ENCODE results near the gene NGEF. TPM values are rescaled to one million over a fixed set of nuclear protein-coding genes. Genes with fewer than 3 reads are reported as not detected.

NGEF gene
- total and polyA plus RNA-seq, 5 donors from 2014 or later = 0.21 TPM; not detected in 4

DNA sequence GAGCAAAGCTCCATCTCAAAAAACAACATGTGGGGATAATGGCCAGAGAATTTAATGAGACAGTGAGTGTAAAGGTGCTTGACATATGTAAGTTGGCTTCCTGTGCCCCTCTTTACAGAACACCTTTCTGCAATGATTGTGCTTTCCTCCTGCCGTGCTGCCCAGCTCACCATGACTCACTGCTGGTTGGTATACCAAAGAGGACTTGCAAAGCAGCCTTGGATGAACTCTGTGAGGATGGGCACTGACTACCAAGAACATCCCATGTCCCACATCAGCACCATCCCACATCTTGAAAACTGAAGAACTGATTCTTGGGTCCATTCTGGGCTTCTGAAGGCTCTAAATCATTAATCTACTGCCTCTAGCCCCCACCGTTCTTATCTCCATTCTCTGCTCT, 52.2 kb downstream of the NGEF start:
- no peak overlapping the region for H3K4me3 Mint-ChIP-seq
- H3K27ac Mint-ChIP-seq = no peak overlapping the region
- Histone ChIP-seq H3K4me1 (ENCODE audit: control insufficient read depth, insufficient read depth, low read length, poor library complexity, severe bottlenecking) (no peaks in the 10 kb centered on the region), H3K4me3 (ENCODE audit: low read depth, low read length) (no peak overlapping the region), H3K36me3 (ENCODE audit: control insufficient read depth, insufficient read depth, low read length) (no peaks in the 10 kb centered on the region), H3K27ac (ENCODE audit: insufficient read depth, low read length, poor library complexity, severe bottlenecking) (no peak overlapping the region), H3K27me3 (ENCODE audit: control insufficient read depth, insufficient read depth, low read length) (peaks cover 2% of the 10 kb centered on the region), H3K9me3 (ENCODE audit: control insufficient read depth in 2 of 2, low read length in 2 of 2) (peaks cover 0 to 4% of the 10 kb centered on the region in 2 experiments)
- no peak for ATAC-seq (ENCODE audit: low read depth in 2 of 2)
- no peaks in the 10 kb centered on the region for H3K4me1 Mint-ChIP-seq
- H3K9me3 Mint-ChIP-seq = peaks cover 0 to 6% (median 0%) of the 10 kb centered on the region in 7 donors
- peaks cover 25% of the 10 kb centered on the region for H3K27me3 Mint-ChIP-seq
- H3K36me3 Mint-ChIP-seq = no peaks in the 10 kb centered on the region
- no peak for DNase-seq

DNA sequence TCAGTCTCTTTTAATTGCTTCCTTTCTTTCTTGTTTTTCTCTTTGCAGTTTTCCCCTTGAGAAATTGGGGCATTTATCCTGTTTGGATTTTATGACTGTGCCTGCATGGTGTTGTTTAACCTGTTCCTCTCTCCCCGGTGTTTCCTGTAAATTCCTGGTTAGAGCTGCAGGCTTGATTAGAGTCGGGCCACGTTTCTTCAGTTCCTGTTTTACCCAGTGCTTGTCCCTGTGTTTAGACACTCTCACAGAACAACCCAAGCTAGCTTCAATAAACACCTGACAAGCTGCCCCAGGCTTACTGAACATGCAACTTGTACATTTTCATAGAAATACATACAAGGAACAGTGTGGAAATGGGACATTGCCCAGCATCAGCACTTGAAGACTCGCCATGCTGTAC, 53.9 kb downstream of the NGEF start:
- H3K27ac Mint-ChIP-seq = no peak overlapping the region
- peaks cover 14% of the 10 kb centered on the region for H3K27me3 Mint-ChIP-seq
- Histone ChIP-seq H3K4me3 (ENCODE audit: low read depth, low read length) (no peak overlapping the region), H3K27me3 (ENCODE audit: control insufficient read depth, insufficient read depth, low read length) (peaks cover 2% of the 10 kb centered on the region), H3K4me1 (ENCODE audit: control insufficient read depth, insufficient read depth, low read length, poor library complexity, severe bottlenecking) (no peaks in the 10 kb centered on the region), H3K9me3 (ENCODE audit: control insufficient read depth in 2 of 2, low read length in 2 of 2) (peaks cover 0 to 4% of the 10 kb centered on the region in 2 experiments), H3K27ac (ENCODE audit: insufficient read depth, low read length, poor library complexity, severe bottlenecking) (no peak overlapping the region), H3K36me3 (ENCODE audit: control insufficient read depth, insufficient read depth, low read length) (no peaks in the 10 kb centered on the region)
- H3K4me3 Mint-ChIP-seq = no peak overlapping the region
- DNase-seq (no peak), ATAC-seq (ENCODE audit: low read depth in 2 of 2) (no peak)
- no peaks in the 10 kb centered on the region for H3K4me1 Mint-ChIP-seq
- peaks cover 0 to 4% (median 0%) of the 10 kb centered on the region in 7 donors for H3K9me3 Mint-ChIP-seq
- no peaks in the 10 kb centered on the region for H3K36me3 Mint-ChIP-seq

DNA sequence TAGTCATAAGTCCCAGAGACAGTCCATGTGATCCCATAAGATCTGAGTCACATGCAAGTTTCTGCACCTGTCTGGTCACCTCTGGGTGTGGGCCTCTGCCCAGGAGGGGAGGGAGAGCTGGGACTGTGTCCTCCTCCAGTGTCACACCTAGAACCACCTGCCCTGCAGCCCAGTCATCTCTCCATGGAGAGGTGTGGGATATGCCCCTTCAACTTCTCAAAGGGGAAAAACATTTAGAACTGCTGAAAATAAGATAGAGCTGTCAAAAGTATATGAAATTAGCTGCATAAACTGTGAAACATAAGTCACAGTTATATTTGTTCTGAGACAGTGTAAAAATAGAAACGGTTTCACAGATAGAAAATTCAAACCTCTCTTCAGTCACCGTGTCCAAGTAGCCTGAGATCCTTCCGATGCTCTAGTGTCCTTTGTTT, 55.4 kb downstream of the NGEF start:
- DNase-seq (no peak), ATAC-seq (ENCODE audit: low read depth in 2 of 2) (no peak)
- H3K9me3 ChIP-seq (ENCODE audit: control insufficient read depth in 2 of 2, low read length in 2 of 2) = peaks cover 0 to 4% of the 10 kb centered on the region in 2 experiments
- no peak overlapping the region for H3K27ac ChIP-seq (ENCODE audit: insufficient read depth, low read length, poor library complexity, severe bottlenecking)
- H3K4me3 ChIP-seq (ENCODE audit: low read depth, low read length) = no peak overlapping the region
- Mint-ChIP-seq H3K36me3 (no peaks in the 10 kb centered on the region), H3K27ac (no peak overlapping the region), H3K4me3 (no peak overlapping the region), H3K9me3 (peaks cover 0 to 4% (median 0%) of the 10 kb centered on the region in 7 donors), H3K27me3 (peaks cover 15% of the 10 kb centered on the region), H3K4me1 (no peaks in the 10 kb centered on the region)
- peaks cover 2% of the 10 kb centered on the region for H3K27me3 ChIP-seq (ENCODE audit: control insufficient read depth, insufficient read depth, low read length)
- no peaks in the 10 kb centered on the region for H3K4me1 ChIP-seq (ENCODE audit: control insufficient read depth, insufficient read depth, low read length, poor library complexity, severe bottlenecking)
- no peaks in the 10 kb centered on the region for H3K36me3 ChIP-seq (ENCODE audit: control insufficient read depth, insufficient read depth, low read length)

DNA sequence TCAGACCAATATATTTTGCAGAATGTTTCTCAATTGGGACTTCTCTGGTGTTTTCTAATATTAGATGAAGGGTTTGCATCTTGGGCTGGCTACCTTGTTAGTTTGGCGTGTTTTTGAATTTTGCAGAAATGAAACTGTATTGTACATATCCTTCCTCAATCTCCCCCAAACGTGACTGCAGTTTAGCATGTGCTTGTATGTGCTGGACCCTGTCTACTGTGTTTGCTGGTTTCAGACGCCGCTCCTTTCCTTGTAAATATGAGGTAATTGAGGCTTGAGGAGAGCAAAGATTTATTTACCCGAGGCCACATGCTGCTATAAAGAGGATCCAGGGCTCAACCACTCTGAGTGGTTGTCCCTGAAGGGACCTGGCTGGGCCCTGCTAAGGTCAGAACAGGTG, 57.2 kb downstream of the NGEF start:
- H3K4me1 Mint-ChIP-seq = no peaks in the 10 kb centered on the region
- H3K27ac ChIP-seq (ENCODE audit: insufficient read depth, low read length, poor library complexity, severe bottlenecking) = no peak overlapping the region
- H3K4me3 Mint-ChIP-seq = no peak overlapping the region
- DNase-seq = no peak
- H3K9me3 Mint-ChIP-seq = peaks cover 0 to 4% (median 0%) of the 10 kb centered on the region in 7 donors
- H3K4me3 ChIP-seq (ENCODE audit: low read depth, low read length) = no peak overlapping the region
- H3K27ac Mint-ChIP-seq = peak overlapping the region in 1 of 3 donors; percentile 24
- H3K4me1 ChIP-seq (ENCODE audit: control insufficient read depth, insufficient read depth, low read length, poor library complexity, severe bottlenecking) = no peaks in the 10 kb centered on the region
- H3K27me3 Mint-ChIP-seq = peaks cover 15% of the 10 kb centered on the region
- H3K36me3 ChIP-seq (ENCODE audit: control insufficient read depth, insufficient read depth, low read length) = no peaks in the 10 kb centered on the region
- ATAC-seq (ENCODE audit: low read depth in 2 of 2) = no peak
- H3K36me3 Mint-ChIP-seq = no peaks in the 10 kb centered on the region
- peaks cover 2% of the 10 kb centered on the region for H3K27me3 ChIP-seq (ENCODE audit: control insufficient read depth, insufficient read depth, low read length)
- H3K9me3 ChIP-seq (ENCODE audit: control insufficient read depth in 2 of 2, low read length in 2 of 2) = no peaks in the 10 kb centered on the region

DNA sequence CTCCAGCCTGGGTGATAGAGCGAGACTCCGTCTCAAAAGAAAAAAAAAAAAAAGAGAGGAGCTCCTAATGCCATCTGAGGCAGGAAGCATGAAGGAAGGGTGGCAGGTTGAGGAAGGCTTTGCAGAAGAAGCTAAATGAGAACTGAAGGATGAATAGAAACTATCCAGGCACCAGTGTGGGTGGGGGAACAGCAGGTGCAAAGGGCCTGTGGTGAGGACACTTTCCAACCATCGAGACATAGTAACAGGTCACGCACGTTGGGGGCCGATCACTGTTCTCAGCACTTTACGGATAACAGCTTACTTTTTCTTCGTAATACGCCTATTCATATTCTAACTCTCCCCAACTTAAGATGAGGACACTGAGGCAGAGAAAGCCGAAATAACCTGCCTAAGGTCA, 58.4 kb downstream of the NGEF start:
- no peak for ATAC-seq (ENCODE audit: low read depth in 2 of 2)
- no peak for DNase-seq
- Mint-ChIP-seq H3K36me3 (no peaks in the 10 kb centered on the region), H3K27ac (no peak overlapping the region), H3K27me3 (peaks cover 11% of the 10 kb centered on the region), H3K4me3 (no peak overlapping the region), H3K9me3 (peaks cover 0 to 2% (median 0%) of the 10 kb centered on the region in 7 donors), H3K4me1 (no peaks in the 10 kb centered on the region)
- Histone ChIP-seq H3K36me3 (ENCODE audit: control insufficient read depth, insufficient read depth, low read length) (no peaks in the 10 kb centered on the region), H3K4me1 (ENCODE audit: control insufficient read depth, insufficient read depth, low read length, poor library complexity, severe bottlenecking) (no peaks in the 10 kb centered on the region), H3K27me3 (ENCODE audit: control insufficient read depth, insufficient read depth, low read length) (peaks cover 2% of the 10 kb centered on the region), H3K4me3 (ENCODE audit: low read depth, low read length) (no peak overlapping the region), H3K27ac (ENCODE audit: insufficient read depth, low read length, poor library complexity, severe bottlenecking) (no peak overlapping the region), H3K9me3 (ENCODE audit: control insufficient read depth in 2 of 2, low read length in 2 of 2) (no peaks in the 10 kb centered on the region)

DNA sequence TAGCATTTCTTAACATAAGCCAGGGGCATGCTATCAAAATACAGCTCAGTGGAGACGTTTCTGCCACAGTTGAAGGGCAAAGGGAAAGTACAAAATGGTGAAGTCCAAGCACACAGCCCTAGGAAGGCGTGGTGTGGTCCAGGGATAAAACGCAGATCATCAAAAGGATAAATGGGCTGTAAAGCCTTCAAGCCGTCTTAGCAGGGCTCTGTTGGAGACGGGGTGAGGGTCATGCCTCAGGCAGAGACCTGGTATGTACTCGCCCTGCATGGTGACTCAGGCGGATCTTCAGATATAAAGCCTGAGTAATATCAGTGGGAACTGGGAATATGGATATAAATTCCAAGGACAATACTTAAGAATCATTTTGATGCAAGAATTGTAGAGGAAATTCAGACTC, 61.2 kb downstream of the NGEF start:
- Mint-ChIP-seq H3K27me3 (peaks cover 10% of the 10 kb centered on the region), H3K9me3 (peaks cover 0 to 2% (median 0%) of the 10 kb centered on the region in 7 donors), H3K4me1 (peaks cover 0 to 4% (median 0%) of the 10 kb centered on the region in 4 donors), H3K27ac (no peak overlapping the region), H3K4me3 (no peak overlapping the region), H3K36me3 (no peaks in the 10 kb centered on the region)
- no peak overlapping the region for H3K27ac ChIP-seq (ENCODE audit: insufficient read depth, low read length, poor library complexity, severe bottlenecking)
- no peaks in the 10 kb centered on the region for H3K36me3 ChIP-seq (ENCODE audit: control insufficient read depth, insufficient read depth, low read length)
- H3K9me3 ChIP-seq (ENCODE audit: control insufficient read depth in 2 of 2, low read length in 2 of 2) = no peaks in the 10 kb centered on the region
- ATAC-seq (ENCODE audit: low read depth in 2 of 2) = no peak
- H3K4me1 ChIP-seq (ENCODE audit: control insufficient read depth, insufficient read depth, low read length, poor library complexity, severe bottlenecking) = no peaks in the 10 kb centered on the region
- no peak overlapping the region for H3K4me3 ChIP-seq (ENCODE audit: low read depth, low read length)
- no peaks in the 10 kb centered on the region for H3K27me3 ChIP-seq (ENCODE audit: control insufficient read depth, insufficient read depth, low read length)
- no peak for DNase-seq

DNA sequence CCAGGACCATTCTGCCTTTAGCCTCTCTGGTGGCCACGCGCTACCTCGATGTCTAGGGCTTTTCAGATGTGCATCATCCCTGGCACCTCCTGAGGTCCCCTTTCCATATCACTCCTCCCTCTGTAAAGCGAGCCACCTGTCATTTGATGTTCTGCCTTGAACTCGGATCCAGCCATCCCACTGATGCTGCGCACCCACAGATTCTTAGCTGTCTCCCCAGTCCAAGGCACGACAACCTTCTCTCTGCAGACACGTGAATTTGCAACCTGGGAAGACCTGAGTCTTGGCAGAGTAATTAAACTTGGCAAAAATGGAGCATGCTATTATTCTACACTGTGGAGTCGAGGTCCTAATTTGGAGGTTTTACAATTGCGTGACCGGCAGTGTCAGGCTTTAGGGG, 61.9 kb downstream of the NGEF start:
- H3K27ac Mint-ChIP-seq = no peak overlapping the region
- DNase-seq (no peak), ATAC-seq (ENCODE audit: low read depth in 2 of 2) (no peak)
- Histone ChIP-seq H3K9me3 (ENCODE audit: control insufficient read depth in 2 of 2, low read length in 2 of 2) (no peaks in the 10 kb centered on the region), H3K27ac (ENCODE audit: insufficient read depth, low read length, poor library complexity, severe bottlenecking) (no peak overlapping the region), H3K27me3 (ENCODE audit: control insufficient read depth, insufficient read depth, low read length) (peaks cover 2% of the 10 kb centered on the region), H3K4me3 (ENCODE audit: low read depth, low read length) (no peak overlapping the region), H3K36me3 (ENCODE audit: control insufficient read depth, insufficient read depth, low read length) (no peaks in the 10 kb centered on the region), H3K4me1 (ENCODE audit: control insufficient read depth, insufficient read depth, low read length, poor library complexity, severe bottlenecking) (no peaks in the 10 kb centered on the region)
- peaks cover 0 to 2% (median 0%) of the 10 kb centered on the region in 7 donors for H3K9me3 Mint-ChIP-seq
- no peaks in the 10 kb centered on the region for H3K36me3 Mint-ChIP-seq
- peaks cover 10% of the 10 kb centered on the region for H3K27me3 Mint-ChIP-seq
- H3K4me1 Mint-ChIP-seq = peaks cover 0 to 4% (median 0%) of the 10 kb centered on the region in 4 donors
- H3K4me3 Mint-ChIP-seq = no peak overlapping the region

DNA sequence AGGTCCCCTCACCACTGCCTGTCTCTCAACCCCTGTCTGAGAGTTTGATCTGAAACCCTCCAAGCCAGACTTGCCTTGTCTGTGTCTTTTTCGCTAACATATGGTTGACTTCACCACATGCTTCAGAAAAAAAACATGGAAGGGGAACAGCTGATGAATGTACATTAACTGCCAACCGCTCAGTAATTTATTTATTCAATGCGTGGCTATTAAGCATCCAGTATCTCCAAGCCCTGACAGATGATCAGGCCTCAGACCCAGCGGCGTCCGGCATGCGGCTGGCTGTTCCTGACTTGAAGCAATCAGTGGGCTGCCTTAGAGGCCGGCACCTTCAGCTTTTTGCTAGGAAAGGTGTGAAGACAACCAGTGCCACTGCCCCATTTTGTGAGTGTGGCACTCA, 62.3 kb downstream of the NGEF start:
- no peak overlapping the region for H3K27ac Mint-ChIP-seq
- H3K36me3 Mint-ChIP-seq = no peaks in the 10 kb centered on the region
- no peak for ATAC-seq (ENCODE audit: low read depth in 2 of 2)

More for the DNA sequence above, 62.3 kb downstream of the NGEF start:
- Histone ChIP-seq H3K4me3 (ENCODE audit: low read depth, low read length) (no peak overlapping the region), H3K36me3 (ENCODE audit: control insufficient read depth, insufficient read depth, low read length) (no peaks in the 10 kb centered on the region), H3K27me3 (ENCODE audit: control insufficient read depth, insufficient read depth, low read length) (peaks cover 2% of the 10 kb centered on the region), H3K9me3 (ENCODE audit: control insufficient read depth in 2 of 2, low read length in 2 of 2) (no peaks in the 10 kb centered on the region), H3K27ac (ENCODE audit: insufficient read depth, low read length, poor library complexity, severe bottlenecking) (no peak overlapping the region), H3K4me1 (ENCODE audit: control insufficient read depth, insufficient read depth, low read length, poor library complexity, severe bottlenecking) (no peaks in the 10 kb centered on the region)
- Mint-ChIP-seq H3K9me3 (peaks cover 0 to 2% (median 0%) of the 10 kb centered on the region in 7 donors), H3K4me1 (peaks cover 0 to 4% (median 0%) of the 10 kb centered on the region in 4 donors), H3K4me3 (no peak overlapping the region), H3K27me3 (peaks cover 10% of the 10 kb centered on the region)
- DNase-seq = no peak
